Ovary (tissue), 3 donors: ENCODE data around the gene HYOU1.
"Not testable (repeated sequence)": the region's sequence is repeated elsewhere in the genome, so short reads cannot be mapped to it uniquely, and the experiment has no call there.

Experiments
- CTCF ChIP-seq, 3 donors: fragments of 450-650 bp in 2 of 3; fragments of 200-600 bp in 1 of 3; IDR thresholded peaks; one replicate each; pipeline versions ENCODE4 v1.5.1 to v1.8.0; 2016 to 2022; ENCODE audit warnings: antibody characterized with exemption in 3 of 3, mild to moderate bottlenecking in 1 of 3
- EP300 ChIP-seq: sonication (generic); formaldehyde crosslinking; IDR thresholded peaks from one replicate; pipeline ENCODE4 v1.6.1; 2017; ENCODE audit warnings: antibody characterized with exemption
- POLR2A ChIP-seq: fragments of 450-650 bp; IDR thresholded peaks from one replicate; pipeline ENCODE4 v1.6.1; 2017; ENCODE audit warnings: antibody characterized with exemption, mild to moderate bottlenecking, moderate library complexity
- donor health status: DM: no; HTN: no; CAD: no.

GRCh38 chr11:119017377-119017776 is 39.6 kb downstream of the HYOU1 start:
- TF ChIP-seq CTCF (IDR thresholded peaks at IDR 0.05); POLR2A; EP300: not testable (repeated sequence)
